HCT116 (cell line): Measurements from ENCODE around the gene C4orf50. TPM values are rescaled to one million over a fixed set of nuclear protein-coding genes. Genes with fewer than 3 reads are reported as not detected.

Experiments
- ATAC-seq: fragments of 200-7000 bp; cut with Tn5 transposase; 2 replicates; pipeline ENCODE4 v1.9.1; 2020; ENCODE audit warnings: mild to moderate bottlenecking, moderate library complexity
- BruUV-seq: library from RNA; stranded (reverse); fragments of 400-500 nt; replicated peaks from 2 replicates; lab custom pipeline; 2021; lab: Mats Ljungman, UMichigan
- CTCF ChIA-PET: fragments of 300-600 bp; sonication (Branson Sonifier 250); formaldehyde crosslinking; loops from one replicate; lab custom pipeline; 2021; ENCODE audit warnings: antibody characterized with exemption; lab: Charles Lee
- POLR2A ChIA-PET: fragments of 300-600, 350-600 bp; sonication (Branson Sonifier 250); formaldehyde crosslinking; loops from one replicate; lab custom pipeline; 2021; ENCODE audit warnings: antibody characterized with exemption; lab: Charles Lee
- RAD21 ChIA-PET, 2 experiments: fragments of 300-600 bp; sonication (Branson Sonifier 250); formaldehyde crosslinking; loops; one replicate each; lab custom pipeline; 2023; ENCODE audit warnings: low total read pairs in 2 of 2; ENCODE audit not compliant: uncharacterized antibody in 2 of 2, unreplicated experiment in 2 of 2, low non-redundant PET in 1 of 2; lab: Charles Lee
- DNase-seq: peaks from one replicate; pipeline ENCODE4 v3.0.0-alpha.2; 2010; ENCODE audit warnings: low read depth, low spot score
- H2AFZ ChIP-seq: fragments of 200-600 bp; shearing (Covaris generic), sonication (generic); 2 replicates; pipeline ENCODE4 v1.6.1; 2017; ENCODE audit warnings: low read depth, mixed run types, mixed read lengths, antibody characterized with exemption, low read length; ENCODE audit not compliant: poor library complexity, severe bottlenecking
- H3K27ac ChIP-seq: 2 replicates; pipeline ENCODE4 v1.5.1; 2012; ENCODE audit warnings: low read depth, low read length
- H3K27me3 ChIP-seq: fragments of 200-600 bp; sonication (generic); 2 replicates; pipeline ENCODE4 v1.6.1; 2016; ENCODE audit warnings: mixed run types, low read length, mixed read lengths; ENCODE audit not compliant: insufficient read depth
- H3K36me3 ChIP-seq, 2 experiments: fragments of 200-500 bp in 1 of 2; fragments of 200-600 bp in 1 of 2; sonication (Bioruptor generic) in 1 of 2; sonication (generic) in 1 of 2; 2 replicates each; pipeline versions ENCODE4 v1.5.1 to v1.6.1; 2014 to 2016; ENCODE audit warnings: low read length in 2 of 2, inconsistent platforms in 1 of 2, mixed read lengths in 1 of 2, mixed run types in 1 of 2; ENCODE audit not compliant: insufficient read depth in 2 of 2, control insufficient read depth in 1 of 2
- H3K4me1 ChIP-seq, 2 experiments: fragments of 200-600 bp in 1 of 2; sonication (generic) in 1 of 2; 2 replicates each; pipeline versions ENCODE4 v1.5.1 to v1.6.1; 2012 to 2017; ENCODE audit warnings: low read length in 2 of 2, inconsistent platforms in 1 of 2, mild to moderate bottlenecking in 1 of 2, mixed read lengths in 1 of 2, mixed run types in 1 of 2, moderate library complexity in 1 of 2; ENCODE audit not compliant: insufficient read depth in 2 of 2, control insufficient read depth in 1 of 2
- H3K4me2 ChIP-seq: fragments of 200-600 bp; sonication (generic); 2 replicates; pipeline ENCODE4 v1.6.1; 2017; ENCODE audit warnings: mixed run types, low read length, mixed read lengths
- H3K4me3 ChIP-seq, 2 experiments: fragments of 200-600 bp in 1 of 2; sonication (generic) in 1 of 2; replicated peaks in 1 of 2; 2 replicates each; pipeline ENCODE4 v1.5.1; 2011 to 2016; ENCODE audit warnings: low read length in 2 of 2, control low read depth in 1 of 2, low read depth in 1 of 2, mild to moderate bottlenecking in 1 of 2, mixed read lengths in 1 of 2, mixed run types in 1 of 2
- H3K79me2 ChIP-seq: fragments of 200-600 bp; sonication (generic); 2 replicates; pipeline ENCODE4 v1.6.1; 2017; ENCODE audit warnings: mild to moderate bottlenecking, mixed run types, low read length, moderate library complexity, mixed read lengths; ENCODE audit not compliant: insufficient read depth
- H3K9ac ChIP-seq: fragments of 200-600 bp; sonication (generic); 2 replicates; pipeline ENCODE4 v1.6.1; 2016; ENCODE audit warnings: low read length, mixed read lengths
- H3K9me2 ChIP-seq: fragments of 200-600 bp; sonication (generic), shearing (Covaris generic); 2 replicates; pipeline ENCODE4 v1.6.1; 2017; ENCODE audit warnings: mixed run types, mild to moderate bottlenecking, moderate library complexity; ENCODE audit not compliant: insufficient read depth
- H3K9me3 ChIP-seq, 2 experiments: fragments of 200-500 bp in 1 of 2; fragments of 200-600 bp in 1 of 2; sonication (Bioruptor generic) in 1 of 2; sonication (generic) in 1 of 2; 2 replicates each; pipeline ENCODE4 v1.6.1; 2014 to 2017; ENCODE audit warnings: low read length in 2 of 2, mixed read lengths in 2 of 2, inconsistent platforms in 1 of 2, low read depth in 1 of 2, mild to moderate bottlenecking in 1 of 2, mixed run types in 1 of 2, moderate library complexity in 1 of 2; ENCODE audit not compliant: control insufficient read depth in 1 of 2, insufficient read depth in 1 of 2
- H4K20me1 ChIP-seq: fragments of 200-600 bp; sonication (generic), shearing (Covaris generic); 2 replicates; pipeline ENCODE4 v1.6.1; 2017; ENCODE audit warnings: mixed run types, mild to moderate bottlenecking, moderate library complexity; ENCODE audit not compliant: insufficient read depth
- CBX3 ChIP-seq: IDR thresholded peaks from 2 replicates; pipeline ENCODE4 v1.6.1; 2012; ENCODE audit warnings: low read depth
- CEBPB ChIP-seq: IDR thresholded peaks from 2 replicates; pipeline ENCODE4 v1.6.1; 2012; ENCODE audit warnings: low read depth
- ELF1 ChIP-seq: IDR thresholded peaks from 2 replicates; pipeline ENCODE4 v1.6.1; 2012; ENCODE audit warnings: low read depth, borderline replicate concordance
- POLR2AphosphoS5 ChIP-seq: IDR thresholded peaks from 2 replicates; pipeline ENCODE4 v1.6.1; 2011; ENCODE audit warnings: mild to moderate bottlenecking, low read depth, low read length, moderate library complexity
- RAD21 ChIP-seq: IDR thresholded peaks from 2 replicates; pipeline ENCODE4 v1.6.1; 2012; ENCODE audit warnings: low read depth, mild to moderate bottlenecking
- SIN3A ChIP-seq: IDR thresholded peaks from 2 replicates; pipeline ENCODE4 v1.6.1; 2012; ENCODE audit warnings: low read depth
- SP1 ChIP-seq: IDR thresholded peaks from 2 replicates; pipeline ENCODE4 v1.6.1; 2012; ENCODE audit warnings: low read depth
- TCF7L2 ChIP-seq: IDR thresholded peaks from 2 replicates; pipeline ENCODE4 v1.7.0; 2011; ENCODE audit warnings: borderline replicate concordance, inconsistent platforms; ENCODE audit not compliant: insufficient read depth, insufficient read length; ENCODE audit errors: extremely low read depth
- ZNF274 ChIP-seq: fragments of 200-500 bp; sonication (Bioruptor generic); IDR thresholded peaks from 2 replicates; pipeline ENCODE4 v1.6.1; 2014; ENCODE audit warnings: mild to moderate bottlenecking, low read depth, low read length, inconsistent platforms
- intact Hi-C: fragments of 100-400 bp; cut with micrococcal nuclease; formaldehyde crosslinking; loops from 2 replicates; pipeline ENCODE4 v1.10.0; 2022
- total RNA-seq: library from RNA; stranded (reverse); gene quantifications from one replicate; pipeline ENCODE4 v1.2.1, GENCODE V29; 2021; ENCODE audit not compliant: unreplicated experiment
- TF ChIP-seq, protein P1 (sequence below): IDR thresholded peaks from 2 replicates; pipeline ENCODE4 v1.6.1; 2011; ENCODE audit warnings: mild to moderate bottlenecking, low read length, moderate library complexity; ENCODE audit not compliant: insufficient replicate concordance; ENCODE audit errors: extremely low read depth
- TF ChIP-seq, protein P2 (sequence below): IDR thresholded peaks from 2 replicates; pipeline ENCODE4 v1.6.1; 2012; ENCODE audit warnings: low read depth
- TF ChIP-seq, protein P3 (sequence below), 3 experiments: fragments of 200-600 bp in 1 of 3; sonication (generic) in 1 of 3; IDR thresholded peaks in 2 of 3; conservative IDR thresholded peaks in 1 of 3; 2 replicates each; pipeline ENCODE4 v1.5.1; 2012 to 2017; ENCODE audit warnings: low read depth in 2 of 3, low read length in 2 of 3, antibody characterized with exemption in 1 of 3, borderline replicate concordance in 1 of 3, control low read depth in 1 of 3, mild to moderate bottlenecking in 1 of 3, mixed read lengths in 1 of 3, mixed run types in 1 of 3, moderate library complexity in 1 of 3; ENCODE audit not compliant: insufficient read depth in 1 of 3

C4orf50 gene
- total RNA-seq, 1 experiment from 2014 or later = not detected

DNA sequence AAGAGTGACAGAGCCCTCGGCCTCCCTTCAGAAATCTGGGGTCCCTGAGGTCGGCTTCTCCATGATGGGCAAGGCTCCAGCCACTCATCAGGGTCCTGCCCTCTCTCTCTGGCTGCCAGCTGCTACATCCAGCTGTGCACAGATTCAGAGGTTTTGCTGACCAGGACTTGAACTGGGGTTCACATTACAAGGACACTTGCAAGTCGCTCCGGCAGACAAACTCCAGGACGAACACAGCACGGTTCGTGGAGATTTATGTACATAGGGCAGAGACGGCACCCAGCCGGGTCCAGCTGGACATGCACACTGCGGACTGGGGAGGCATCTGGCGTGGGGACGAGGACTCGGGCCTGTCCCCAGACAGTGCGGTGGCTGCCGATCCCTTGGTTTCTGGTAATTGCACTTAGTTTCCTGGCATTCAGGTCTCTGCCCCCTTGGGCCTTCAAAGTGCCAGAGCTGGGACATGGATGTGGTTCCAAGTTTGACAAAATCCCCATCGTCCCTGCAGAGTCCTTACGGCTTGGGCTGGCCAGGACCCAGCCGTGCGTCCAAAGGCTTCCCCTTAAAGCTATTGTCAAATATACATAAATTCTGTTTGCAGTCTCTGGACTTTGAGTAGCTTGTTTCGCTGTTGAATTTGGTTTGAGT, 6.2 kb upstream of the C4orf50 start:
- ATAC-seq (no peak), DNase-seq (no peak)
- H2AFZ ChIP-seq = no peak overlapping the region
- ChIA-PET POLR2A (no interaction called here), CTCF (no interaction called here), RAD21 (no interaction called here)
- no peaks in the 10 kb centered on the region for H3K27me3 ChIP-seq
- no peaks in the 10 kb centered on the region for H3K9me3 ChIP-seq
- TF ChIP-seq, protein P1, sequence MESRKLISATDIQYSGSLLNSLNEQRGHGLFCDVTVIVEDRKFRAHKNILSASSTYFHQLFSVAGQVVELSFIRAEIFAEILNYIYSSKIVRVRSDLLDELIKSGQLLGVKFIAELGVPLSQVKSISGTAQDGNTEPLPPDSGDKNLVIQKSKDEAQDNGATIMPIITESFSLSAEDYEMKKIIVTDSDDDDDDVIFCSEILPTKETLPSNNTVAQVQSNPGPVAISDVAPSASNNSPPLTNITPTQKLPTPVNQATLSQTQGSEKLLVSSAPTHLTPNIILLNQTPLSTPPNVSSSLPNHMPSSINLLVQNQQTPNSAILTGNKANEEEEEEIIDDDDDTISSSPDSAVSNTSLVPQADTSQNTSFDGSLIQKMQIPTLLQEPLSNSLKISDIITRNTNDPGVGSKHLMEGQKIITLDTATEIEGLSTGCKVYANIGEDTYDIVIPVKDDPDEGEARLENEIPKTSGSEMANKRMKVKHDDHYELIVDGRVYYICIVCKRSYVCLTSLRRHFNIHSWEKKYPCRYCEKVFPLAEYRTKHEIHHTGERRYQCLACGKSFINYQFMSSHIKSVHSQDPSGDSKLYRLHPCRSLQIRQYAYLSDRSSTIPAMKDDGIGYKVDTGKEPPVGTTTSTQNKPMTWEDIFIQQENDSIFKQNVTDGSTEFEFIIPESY = no peak
- no peak for TF ChIP-seq POLR2AphosphoS5
- no peaks in the 10 kb centered on the region for H4K20me1 ChIP-seq
- no peak overlapping the region for H3K4me2 ChIP-seq
- no peaks in the 10 kb centered on the region for H3K79me2 ChIP-seq
- H3K9ac ChIP-seq = no peak overlapping the region
- BruUV-seq = no TSS peak
- H3K4me3 ChIP-seq = no peak overlapping the region
- intact Hi-C loops = no loop called here
- no peak overlapping the region for H3K27ac ChIP-seq
- no peaks in the 10 kb centered on the region for H3K36me3 ChIP-seq
- no peaks in the 10 kb centered on the region for H3K4me1 ChIP-seq
- no peaks in the 10 kb centered on the region for H3K9me2 ChIP-seq

DNA sequence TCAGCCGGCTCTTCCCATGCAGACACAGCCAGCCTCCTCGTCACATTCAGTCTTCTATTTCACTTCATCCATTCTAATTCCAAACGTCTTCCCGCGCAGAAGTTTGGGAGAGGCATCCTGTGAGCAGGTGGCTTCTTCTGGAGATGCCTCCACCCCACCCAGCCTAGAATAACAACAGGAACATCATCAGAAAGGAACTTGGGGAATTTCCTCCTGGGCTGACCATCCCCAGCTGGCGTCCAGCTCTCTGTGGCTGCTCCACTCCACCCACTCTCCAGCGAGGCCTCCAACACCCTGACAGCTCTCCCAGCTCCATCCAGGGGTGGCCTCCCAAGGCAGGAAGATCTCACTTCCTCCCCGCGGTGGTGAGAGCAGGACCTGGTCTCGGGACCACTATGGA, 5.5 kb upstream of the C4orf50 start:
- H3K9me3 ChIP-seq = no peaks in the 10 kb centered on the region
- TF ChIP-seq SIN3A (no peak), TCF7L2 (no peak), SP1 (no peak), RAD21 (no peak), ELF1 (no peak), CBX3 (no peak), CEBPB (no peak), ZNF274 (no peak)
- TF ChIP-seq, protein P2, sequence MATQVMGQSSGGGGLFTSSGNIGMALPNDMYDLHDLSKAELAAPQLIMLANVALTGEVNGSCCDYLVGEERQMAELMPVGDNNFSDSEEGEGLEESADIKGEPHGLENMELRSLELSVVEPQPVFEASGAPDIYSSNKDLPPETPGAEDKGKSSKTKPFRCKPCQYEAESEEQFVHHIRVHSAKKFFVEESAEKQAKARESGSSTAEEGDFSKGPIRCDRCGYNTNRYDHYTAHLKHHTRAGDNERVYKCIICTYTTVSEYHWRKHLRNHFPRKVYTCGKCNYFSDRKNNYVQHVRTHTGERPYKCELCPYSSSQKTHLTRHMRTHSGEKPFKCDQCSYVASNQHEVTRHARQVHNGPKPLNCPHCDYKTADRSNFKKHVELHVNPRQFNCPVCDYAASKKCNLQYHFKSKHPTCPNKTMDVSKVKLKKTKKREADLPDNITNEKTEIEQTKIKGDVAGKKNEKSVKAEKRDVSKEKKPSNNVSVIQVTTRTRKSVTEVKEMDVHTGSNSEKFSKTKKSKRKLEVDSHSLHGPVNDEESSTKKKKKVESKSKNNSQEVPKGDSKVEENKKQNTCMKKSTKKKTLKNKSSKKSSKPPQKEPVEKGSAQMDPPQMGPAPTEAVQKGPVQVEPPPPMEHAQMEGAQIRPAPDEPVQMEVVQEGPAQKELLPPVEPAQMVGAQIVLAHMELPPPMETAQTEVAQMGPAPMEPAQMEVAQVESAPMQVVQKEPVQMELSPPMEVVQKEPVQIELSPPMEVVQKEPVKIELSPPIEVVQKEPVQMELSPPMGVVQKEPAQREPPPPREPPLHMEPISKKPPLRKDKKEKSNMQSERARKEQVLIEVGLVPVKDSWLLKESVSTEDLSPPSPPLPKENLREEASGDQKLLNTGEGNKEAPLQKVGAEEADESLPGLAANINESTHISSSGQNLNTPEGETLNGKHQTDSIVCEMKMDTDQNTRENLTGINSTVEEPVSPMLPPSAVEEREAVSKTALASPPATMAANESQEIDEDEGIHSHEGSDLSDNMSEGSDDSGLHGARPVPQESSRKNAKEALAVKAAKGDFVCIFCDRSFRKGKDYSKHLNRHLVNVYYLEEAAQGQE = no peak
- TF ChIP-seq, protein P3, sequence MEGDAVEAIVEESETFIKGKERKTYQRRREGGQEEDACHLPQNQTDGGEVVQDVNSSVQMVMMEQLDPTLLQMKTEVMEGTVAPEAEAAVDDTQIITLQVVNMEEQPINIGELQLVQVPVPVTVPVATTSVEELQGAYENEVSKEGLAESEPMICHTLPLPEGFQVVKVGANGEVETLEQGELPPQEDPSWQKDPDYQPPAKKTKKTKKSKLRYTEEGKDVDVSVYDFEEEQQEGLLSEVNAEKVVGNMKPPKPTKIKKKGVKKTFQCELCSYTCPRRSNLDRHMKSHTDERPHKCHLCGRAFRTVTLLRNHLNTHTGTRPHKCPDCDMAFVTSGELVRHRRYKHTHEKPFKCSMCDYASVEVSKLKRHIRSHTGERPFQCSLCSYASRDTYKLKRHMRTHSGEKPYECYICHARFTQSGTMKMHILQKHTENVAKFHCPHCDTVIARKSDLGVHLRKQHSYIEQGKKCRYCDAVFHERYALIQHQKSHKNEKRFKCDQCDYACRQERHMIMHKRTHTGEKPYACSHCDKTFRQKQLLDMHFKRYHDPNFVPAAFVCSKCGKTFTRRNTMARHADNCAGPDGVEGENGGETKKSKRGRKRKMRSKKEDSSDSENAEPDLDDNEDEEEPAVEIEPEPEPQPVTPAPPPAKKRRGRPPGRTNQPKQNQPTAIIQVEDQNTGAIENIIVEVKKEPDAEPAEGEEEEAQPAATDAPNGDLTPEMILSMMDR (IDR thresholded peaks at IDR 0.05 in 2 of 3, conservative IDR thresholded peaks at IDR 0.05 in 1 of 3; ENCODE audit: borderline replicate concordance in 1 of 3, insufficient read depth in 1 of 3, low read depth in 2 of 3, low read length in 2 of 3) = no peak
- TF ChIP-seq, all 23 proteins: peak for 0
- Histone ChIP-seq H3K27ac (no peak overlapping the region), H3K4me3 (no peak overlapping the region), H4K20me1 (no peaks in the 10 kb centered on the region), H2AFZ (no peak overlapping the region), H3K4me2 (no peak overlapping the region), H3K36me3 (no peaks in the 10 kb centered on the region), H3K79me2 (no peaks in the 10 kb centered on the region), H3K9me2 (no peaks in the 10 kb centered on the region), H3K9ac (no peak overlapping the region), H3K4me1 (no peaks in the 10 kb centered on the region), H3K27me3 (no peaks in the 10 kb centered on the region)
- ChIA-PET CTCF (no interaction called here), POLR2A (no interaction called here), RAD21 (no interaction called here)
- intact Hi-C loops = no loop called here
- ATAC-seq (no peak), DNase-seq (no peak)
- BruUV-seq = no TSS peak
